Endothelial cell of umbilical vein (primary cell): ENCODE data around the gene MBD4. TPM values are rescaled to one million over a fixed set of nuclear protein-coding genes. Genes with fewer than 3 reads are reported as not detected.

Experiments
- BruUV-seq: library from RNA; stranded (reverse); fragments of 400-500 nt; replicated peaks from 2 replicates; lab custom pipeline; 2021; lab: Mats Ljungman, UMichigan
- CTCF ChIA-PET: fragments of 300-600, 350-600 bp; sonication (Branson Sonifier 250); formaldehyde crosslinking; loops from one replicate; lab custom pipeline; 2021; ENCODE audit warnings: antibody characterized with exemption, inconsistent platforms; lab: Charles Lee
- POLR2A ChIA-PET: fragments of 300-600, 350-600 bp; sonication (Branson Sonifier 250); formaldehyde crosslinking; loops from one replicate; lab custom pipeline; 2021; ENCODE audit warnings: antibody characterized with exemption, inconsistent platforms; lab: Charles Lee
- DNase-seq: peaks from one replicate; pipeline ENCODE4 v3.0.0-alpha.2; 2011; ENCODE audit warnings: low read depth, low spot score
- FAIRE-seq: peaks from 2 replicates; lab custom pipeline; 2011; peaks lifted over from hg19 to GRCh38; lab: Jason Lieb, UNC
- H2AFZ ChIP-seq: 2 replicates; pipeline ENCODE4 v1.6.0; 2012; ENCODE audit warnings: low read depth, low read length, control low read depth, inconsistent platforms
- H3K27ac ChIP-seq: 2 replicates; pipeline ENCODE4 v1.5.1; 2011; ENCODE audit warnings: low read depth, mild to moderate bottlenecking, control low read depth, low read length, moderate library complexity; ENCODE audit not compliant: insufficient read depth
- H3K27me3 ChIP-seq, 2 experiments: 2 replicates each; pipeline versions ENCODE4 v1.6.0 to v1.6.1; 2011; ENCODE audit warnings: low read length in 2 of 2, mixed read lengths in 1 of 2; ENCODE audit not compliant: control insufficient read depth in 2 of 2, insufficient read depth in 2 of 2
- H3K36me3 ChIP-seq, 2 experiments: 2 replicates in 1 of 2; 3 replicates in 1 of 2; pipeline ENCODE4 v1.5.1; 2011; ENCODE audit warnings: low read length in 2 of 2, mild to moderate bottlenecking in 1 of 2, moderate library complexity in 1 of 2; ENCODE audit not compliant: control insufficient read depth in 2 of 2, insufficient read depth in 2 of 2; ENCODE audit errors: extremely low read depth in 1 of 2
- H3K4me1 ChIP-seq: 3 replicates; pipeline ENCODE4 v1.5.1; 2011; ENCODE audit warnings: mild to moderate bottlenecking, low read length; ENCODE audit not compliant: control insufficient read depth, insufficient read depth; ENCODE audit errors: extremely low read depth
- H3K4me2 ChIP-seq: 2 replicates; pipeline ENCODE4 v1.6.1; 2011; ENCODE audit warnings: low read length, control low read depth, mixed read lengths; ENCODE audit not compliant: insufficient read depth
- H3K4me3 ChIP-seq, 3 experiments: fragments of 200-600 bp in 1 of 3; sonication (generic), shearing (Covaris generic) in 1 of 3; replicated peaks in 1 of 3; 2 replicates each; pipeline ENCODE4 v1.5.1; 2011 to 2016; ENCODE audit warnings: control low read depth in 3 of 3, low read length in 3 of 3, mild to moderate bottlenecking in 2 of 3, inconsistent platforms in 1 of 3, low read depth in 1 of 3, moderate library complexity in 1 of 3; ENCODE audit not compliant: insufficient read depth in 1 of 3
- H3K79me2 ChIP-seq: 2 replicates; pipeline ENCODE4 v1.6.0; 2012; ENCODE audit warnings: low read length, inconsistent platforms; ENCODE audit not compliant: control insufficient read depth, insufficient read depth
- H3K9ac ChIP-seq: replicated peaks from 2 replicates; pipeline ENCODE3; 2011; ENCODE audit warnings: low read length, control low read depth; ENCODE audit not compliant: insufficient read depth; ENCODE audit errors: extremely low read depth
- H3K9me1 ChIP-seq: replicated peaks from 3 replicates; pipeline ENCODE4 v1.6.0; 2011; ENCODE audit warnings: mild to moderate bottlenecking, low read length; ENCODE audit not compliant: control insufficient read depth, insufficient read depth; ENCODE audit errors: extremely low read depth
- H3K9me3 ChIP-seq: replicated peaks from 2 replicates; pipeline ENCODE4 v1.5.1; 2012; ENCODE audit warnings: low read length, inconsistent platforms; ENCODE audit not compliant: control insufficient read depth, insufficient read depth
- H4K20me1 ChIP-seq: replicated peaks from 2 replicates; pipeline ENCODE3; 2011; ENCODE audit warnings: mild to moderate bottlenecking, low read length; ENCODE audit not compliant: control insufficient read depth, insufficient read depth; ENCODE audit errors: extremely low read depth
- CTCF ChIP-seq, 2 donors: IDR thresholded peaks; 1 replicate in 1 of 2; 2 replicates in 1 of 2; pipeline ENCODE4 v1.5.1; 2011; ENCODE audit warnings: low read length in 2 of 2, mild to moderate bottlenecking in 2 of 2, moderate library complexity in 2 of 2, control low read depth in 1 of 2, inconsistent platforms in 1 of 2, low read depth in 1 of 2; ENCODE audit not compliant: insufficient read depth in 1 of 2; ENCODE audit errors: extremely low read depth in 1 of 2
- EZH2 ChIP-seq: IDR thresholded peaks from 2 replicates; pipeline ENCODE4 v1.6.1; 2012; ENCODE audit warnings: borderline replicate concordance, low read depth, mild to moderate bottlenecking, moderate library complexity, low read length, inconsistent platforms; ENCODE audit not compliant: severe bottlenecking
- FOS ChIP-seq: IDR thresholded peaks from 2 replicates; pipeline ENCODE4 v1.6.1; 2011; ENCODE audit warnings: mild to moderate bottlenecking, low read length, moderate library complexity, borderline replicate concordance; ENCODE audit not compliant: insufficient read depth
- GATA2 ChIP-seq: IDR thresholded peaks from 2 replicates; pipeline ENCODE4 v1.7.0; 2011; ENCODE audit warnings: low read depth, mild to moderate bottlenecking, moderate library complexity, mixed read lengths, low read length; ENCODE audit not compliant: insufficient read length, insufficient read depth
- JUN ChIP-seq: IDR thresholded peaks from 2 replicates; pipeline ENCODE4 v1.6.1; 2011; ENCODE audit warnings: borderline replicate concordance, low read depth; ENCODE audit not compliant: insufficient read length, insufficient read depth
- MYC ChIP-seq: IDR thresholded peaks from one replicate; pipeline ENCODE4 v1.6.1; 2011; ENCODE audit warnings: mild to moderate bottlenecking, low read depth, low read length
- POLR2A ChIP-seq: IDR thresholded peaks from 2 replicates; pipeline ENCODE4 v1.6.1; 2012; ENCODE audit warnings: low read depth, mild to moderate bottlenecking, control low read depth, low read length
- POLR2AphosphoS5 ChIP-seq: IDR thresholded peaks from 2 replicates; pipeline ENCODE4 v1.6.1; 2012; ENCODE audit warnings: low read depth, mild to moderate bottlenecking, control low read depth, low read length, moderate library complexity; ENCODE audit not compliant: insufficient read depth
- dilution Hi-C: fragments of 300-500 bp; cut with MboI; formaldehyde crosslinking; loops from one replicate; pipeline ENCODE4 v1.15.0; 2019; ENCODE audit warnings: low sequenced_read_pairs; ENCODE audit not compliant: extremely low pct_ligation_motif_present
- intact Hi-C: fragments of 100-400 bp; cut with micrococcal nuclease; formaldehyde crosslinking; loops from one replicate; pipeline ENCODE4 v1.10.0; 2022
- polyA plus RNA-seq, 4 experiments: library from polyadenylated mRNA; depleted of rRNA in 3 of 4; stranded (reverse) in 3 of 4; unstranded in 1 of 4; fragments of >200 nt; gene quantifications; 2 replicates each; pipeline versions ENCODE4 v1.2.1 to v1.2.3, GENCODE V29; 2011 to 2012; ENCODE audit warnings: missing spikeins in 1 of 4
- total RNA-seq: library from RNA; stranded (reverse); gene quantifications from 2 replicates; pipeline ENCODE4 v1.2.3, GENCODE V29; 2021
- TF ChIP-seq, protein P1 (sequence below): IDR thresholded peaks from 2 replicates; pipeline ENCODE4 v1.6.1; 2011; ENCODE audit not compliant: insufficient read depth, insufficient read length

Gene MBD4
- total and polyA plus RNA-seq, 2 donors (not counting 3 experiments of a cell fraction or from before 2014, with no cell fraction given): 17.4 to 39.5 TPM

GRCh38 chr3:129460155-129460554 is 20.4 kb upstream of the MBD4 start:
- H3K9me1 ChIP-seq: no peaks in the 10 kb centered on the region
- H3K27ac ChIP-seq: no peak overlapping the region
- intact Hi-C loops: no loop called here
- H3K27me3 ChIP-seq: no peaks in the 10 kb centered on the region
- no peaks in the 10 kb centered on the region for H3K79me2 ChIP-seq
- DNase-seq (no peak), FAIRE-seq (no peak)
- POLR2A ChIA-PET: no interaction called here
- no peak for TF ChIP-seq JUN
- H2AFZ ChIP-seq: no peak overlapping the region
- H3K4me2 ChIP-seq: no peak overlapping the region
- peaks cover 0 to 6% of the 10 kb centered on the region in 2 experiments for H3K36me3 ChIP-seq
- dilution Hi-C loops: no loop called here
- no peak overlapping the region for H3K9ac ChIP-seq
- no peaks in the 10 kb centered on the region for H4K20me1 ChIP-seq
- no TSS peak for BruUV-seq
- CTCF ChIA-PET: no interaction called here
- H3K9me3 ChIP-seq: no peaks in the 10 kb centered on the region
- no peak overlapping the region for H3K4me3 ChIP-seq
- no peaks in the 10 kb centered on the region for H3K4me1 ChIP-seq

DNA sequence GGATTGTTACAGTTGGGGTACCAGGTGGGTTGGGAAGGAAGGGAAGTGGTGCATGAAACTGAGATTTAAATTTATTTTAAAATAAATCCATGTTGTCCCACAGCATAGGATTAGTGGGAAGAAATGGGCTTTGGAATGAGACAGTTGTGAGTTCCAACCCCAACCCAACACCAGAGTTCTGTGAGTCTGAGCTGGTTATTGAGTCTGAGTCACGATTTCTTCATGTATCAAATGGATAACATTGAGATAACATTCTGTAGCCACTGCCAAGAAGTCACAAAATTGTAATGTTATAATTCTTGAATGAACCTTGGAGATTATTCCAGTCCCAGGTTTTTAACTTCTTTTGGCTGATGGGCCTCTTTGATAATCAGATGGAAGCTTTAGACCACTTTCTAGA is 14.0 kb upstream of the MBD4 start:
- no peak overlapping the region for H3K4me3 ChIP-seq
- H3K9ac ChIP-seq: no peak overlapping the region
- no peak for DNase-seq
- dilution Hi-C loops: no loop called here
- H3K9me1 ChIP-seq: no peaks in the 10 kb centered on the region
- no peak for TF ChIP-seq POLR2AphosphoS5
- TF ChIP-seq POLR2A: no peak
- no peak for TF ChIP-seq GATA2
- TF ChIP-seq CTCF (IDR thresholded peaks at IDR 0.05; ENCODE audit: extremely low read depth in 1 of 2, insufficient read depth in 1 of 2, low read depth in 1 of 2, low read length in 2 of 2): no peak
- TF ChIP-seq MYC: no peak
- no peak for TF ChIP-seq EZH2
- TF ChIP-seq JUN: no peak
- no peak for TF ChIP-seq FOS
- TF ChIP-seq, protein P1, sequence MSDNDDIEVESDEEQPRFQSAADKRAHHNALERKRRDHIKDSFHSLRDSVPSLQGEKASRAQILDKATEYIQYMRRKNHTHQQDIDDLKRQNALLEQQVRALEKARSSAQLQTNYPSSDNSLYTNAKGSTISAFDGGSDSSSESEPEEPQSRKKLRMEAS: no peak
- H3K36me3 ChIP-seq: peaks cover 9% of the 10 kb centered on the region in 2 experiments
- peaks cover 21% of the 10 kb centered on the region for H3K4me1 ChIP-seq
- H3K4me2 ChIP-seq: no peak overlapping the region
- CTCF ChIA-PET: interaction anchor here (1.1 kb wide), 1 partner anchor 70 kb away, joined by 4 read pairs; no protein-coding TSS in a partner anchor
- intact Hi-C loops: no loop called here
- BruUV-seq: no TSS peak
- H3K9me3 ChIP-seq: no peaks in the 10 kb centered on the region
- H3K27me3 ChIP-seq: no peaks in the 10 kb centered on the region
- no peak for FAIRE-seq
- no peaks in the 10 kb centered on the region for H4K20me1 ChIP-seq
- POLR2A ChIA-PET: no interaction called here
- no peak overlapping the region for H3K27ac ChIP-seq
- no peak overlapping the region for H2AFZ ChIP-seq
- no peaks in the 10 kb centered on the region for H3K79me2 ChIP-seq
